GM23338 (cell line): ENCODE measurements around the gene IDH1. TPM values are rescaled to one million over a fixed set of nuclear protein-coding genes. Genes with fewer than 3 reads are reported as not detected.

Experiments used
- ATAC-seq: fragments of 200-7000 bp; cut with Tn5 transposase; 3 replicates; pipeline ENCODE4 v1.9.1; 2020
- DNase-seq: peaks from one replicate; pipeline ENCODE4 v3.0.0-alpha.2; 2015; ENCODE audit warnings: low spot score
- H2AFZ ChIP-seq: fragments of 200-600 bp; sonication (generic); 2 replicates; pipeline ENCODE4 v1.8.0; 2016; ENCODE audit warnings: antibody characterized with exemption, mild to moderate bottlenecking, moderate library complexity
- H3F3A ChIP-seq: fragments of 200-600 bp; sonication (generic); replicated peaks from 2 replicates; pipeline ENCODE4 v1.8.0; 2017; ENCODE audit warnings: antibody characterized with exemption, mixed run types, low read depth
- H3K27ac ChIP-seq: fragments of 200-600 bp; sonication (generic); 2 replicates; pipeline ENCODE4 v1.6.1; 2016; ENCODE audit warnings: low read depth
- H3K27me3 ChIP-seq: fragments of 200-600 bp; sonication (generic); 2 replicates; pipeline ENCODE4 v1.8.0; 2016; ENCODE audit warnings: mild to moderate bottlenecking, mixed run types, moderate library complexity; ENCODE audit not compliant: insufficient read depth
- H3K36me3 ChIP-seq: fragments of 200-600 bp; sonication (generic); 2 replicates; pipeline ENCODE4 v1.8.0; 2016; ENCODE audit warnings: mild to moderate bottlenecking; ENCODE audit not compliant: insufficient read depth
- H3K4me1 ChIP-seq: fragments of 200-600 bp; sonication (generic); 2 replicates; pipeline ENCODE4 v1.8.0; 2016; ENCODE audit warnings: mild to moderate bottlenecking, moderate library complexity; ENCODE audit not compliant: insufficient read depth
- H3K4me2 ChIP-seq: fragments of 200-600 bp; sonication (generic); 2 replicates; pipeline ENCODE4 v1.7.1; 2017; ENCODE audit warnings: mixed run types
- H3K4me3 ChIP-seq: fragments of 200-600 bp; sonication (generic); 2 replicates; pipeline ENCODE4 v1.6.1; 2016; ENCODE audit warnings: mixed run types
- H3K79me2 ChIP-seq: fragments of 200-600 bp; sonication (generic); replicated peaks from 2 replicates; pipeline ENCODE4 v1.8.0; 2017; ENCODE audit warnings: mild to moderate bottlenecking; ENCODE audit not compliant: insufficient read depth
- H3K9me2 ChIP-seq: fragments of 200-600 bp; sonication (generic); 2 replicates; pipeline ENCODE4 v1.8.0; 2017; ENCODE audit not compliant: insufficient read depth
- H4K20me1 ChIP-seq: fragments of 200-600 bp; sonication (generic); replicated peaks from 2 replicates; pipeline ENCODE4 v1.8.0; 2017; ENCODE audit warnings: mild to moderate bottlenecking; ENCODE audit not compliant: insufficient read depth
- H3K27ac Mint-ChIP-seq: 2 replicates; pipeline ENCODE4 v1.8.0; 2020; ENCODE audit warnings: inconsistent platforms, mild to moderate bottlenecking, moderate library complexity, mixed read lengths
- H3K27me3 Mint-ChIP-seq: 3 replicates; pipeline ENCODE4 v1.8.0; 2022; ENCODE audit warnings: low read depth, mild to moderate bottlenecking, moderate library complexity, mixed read lengths, inconsistent platforms; ENCODE audit not compliant: insufficient read depth, poor library complexity
- H3K36me3 Mint-ChIP-seq: 3 replicates; pipeline ENCODE4 v1.8.0; 2021; ENCODE audit warnings: low read depth, mild to moderate bottlenecking, inconsistent platforms, moderate library complexity, mixed read lengths
- H3K4me1 Mint-ChIP-seq: 3 replicates; pipeline ENCODE4 v1.8.0; 2020; ENCODE audit warnings: mild to moderate bottlenecking, inconsistent platforms, mixed read lengths
- H3K4me3 Mint-ChIP-seq: 3 replicates; pipeline ENCODE4 v1.8.0; 2021; ENCODE audit warnings: moderate library complexity, mild to moderate bottlenecking, inconsistent platforms, mixed read lengths
- H3K9me3 Mint-ChIP-seq: 3 replicates; pipeline ENCODE4 v1.8.0; 2020; ENCODE audit warnings: moderate library complexity, mild to moderate bottlenecking, inconsistent platforms, mixed read lengths
- CREB1 ChIP-seq: fragments of 250-450 bp; sonication (Bioruptor Pico); IDR thresholded peaks from 2 replicates; pipeline ENCODE4 v1.5.0; 2020; ENCODE audit warnings: low read depth, mild to moderate bottlenecking, moderate library complexity
- CTCF ChIP-seq, 2 experiments: fragments of 200-600 bp in 1 of 2; sonication (generic) in 1 of 2; conservative IDR thresholded peaks; 2 replicates each; pipeline versions ENCODE4 v1.5.1 to v1.6.1; 2016 to 2017; ENCODE audit warnings: antibody characterized with exemption in 2 of 2, low read depth in 2 of 2, mild to moderate bottlenecking in 2 of 2, moderate library complexity in 1 of 2
- ETS1 ChIP-seq: IDR thresholded peaks from 2 replicates; pipeline ENCODE4 v1.6.1; 2016; ENCODE audit warnings: antibody characterized with exemption
- EZH2 ChIP-seq: fragments of 200-600 bp; sonication (generic); IDR thresholded peaks from one replicate; pipeline ENCODE4 v1.8.0; 2017; ENCODE audit warnings: antibody characterized with exemption, mild to moderate bottlenecking, low read depth; ENCODE audit not compliant: unreplicated experiment
- EZH2phosphoT487 ChIP-seq: fragments of 200-600 bp; sonication (generic); IDR thresholded peaks from one replicate; pipeline ENCODE4 v1.8.1; 2018; ENCODE audit warnings: antibody characterized with exemption; ENCODE audit not compliant: unreplicated experiment
- JUNB ChIP-seq: IDR thresholded peaks from one replicate; pipeline ENCODE4 v1.6.1; 2016; ENCODE audit warnings: antibody characterized with exemption; ENCODE audit not compliant: unreplicated experiment
- NANOG ChIP-seq: IDR thresholded peaks from 2 replicates; pipeline ENCODE4 v1.6.1; 2016; ENCODE audit warnings: antibody characterized with exemption, borderline replicate concordance
- POLR2AphosphoS5 ChIP-seq: IDR thresholded peaks from 2 replicates; pipeline ENCODE4 v1.6.1; 2016; ENCODE audit warnings: antibody characterized with exemption, low read depth
- REST ChIP-seq: IDR thresholded peaks from one replicate; pipeline ENCODE4 v1.6.1; 2018; ENCODE audit warnings: antibody characterized with exemption; ENCODE audit not compliant: unreplicated experiment
- STAT1 ChIP-seq: IDR thresholded peaks from one replicate; pipeline ENCODE4 v1.6.1; 2016; ENCODE audit warnings: antibody characterized with exemption; ENCODE audit not compliant: unreplicated experiment
- ZNF114 ChIP-seq: fragments of 250-450 bp; sonication (Bioruptor Pico); IDR thresholded peaks from 2 replicates; pipeline ENCODE4 v1.5.0; 2020; ENCODE audit warnings: mild to moderate bottlenecking, moderate library complexity
- ZNF331 ChIP-seq: fragments of 250-450 bp; sonication (Bioruptor Pico); IDR thresholded peaks from 2 replicates; pipeline ENCODE4 v1.5.0; 2020; ENCODE audit warnings: low read depth, mild to moderate bottlenecking, moderate library complexity
- polyA plus RNA-seq: library from polyadenylated mRNA; unstranded; fragments of >200 nt; fragmentation: Nextera tagmentation; extraction: Ambion mirVana; gene quantifications from 2 replicates; pipeline ENCODE4 v1.2.1, GENCODE V29; 2016
- total RNA-seq: library from RNA; depleted of rRNA; stranded (reverse); fragments of >200 nt; shearing (Covaris generic); gene quantifications from 2 replicates; pipeline ENCODE4 v1.2.3, GENCODE V29; 2014
- TF ChIP-seq, protein P1 (sequence below): fragments of 250-450 bp; sonication (Bioruptor Pico); IDR thresholded peaks from 2 replicates; pipeline ENCODE4 v1.5.0; 2020; ENCODE audit warnings: mild to moderate bottlenecking, moderate library complexity

Gene IDH1
- total and polyA plus RNA-seq, 2 experiments from 2014 or later, result 315 to 536 TPM

DNA sequence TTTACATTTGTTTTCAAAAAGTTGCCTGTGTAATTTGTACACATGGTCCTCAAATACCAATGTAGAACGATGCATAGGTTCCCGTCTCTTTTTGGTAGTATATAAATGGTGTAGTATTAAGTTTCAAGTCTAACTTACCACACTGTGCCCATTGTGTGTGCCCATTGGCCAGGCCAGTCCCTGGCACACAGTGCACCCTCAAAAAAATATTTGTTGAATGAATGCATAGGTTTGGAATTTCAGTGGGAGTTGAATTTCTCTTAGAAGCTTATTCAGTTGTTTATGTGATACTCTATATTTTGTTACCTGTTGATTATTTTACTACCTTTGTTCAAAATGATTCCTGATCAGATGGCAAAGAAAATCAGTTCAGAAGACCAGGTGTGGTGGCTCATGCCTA lies 30.1 kb downstream of the IDH1 start:
- H3K9me3 Mint-ChIP-seq, result peaks cover 19% of the 10 kb centered on the region
- no peaks in the 10 kb centered on the region for H3K4me1 ChIP-seq
- DNase-seq, result no peak

More for the DNA sequence above, 30.1 kb downstream of the IDH1 start:
- Histone ChIP-seq H3F3A (no peaks in the 10 kb centered on the region), H3K27me3 (no peaks in the 10 kb centered on the region), H3K36me3 (no peaks in the 10 kb centered on the region), H3K9me2 (peaks cover 6% of the 10 kb centered on the region; the same call in 1 of the 2 replicates), H2AFZ (no peak overlapping the region), H3K4me2 (no peak overlapping the region), H4K20me1 (no peaks in the 10 kb centered on the region), H3K4me3 (no peak overlapping the region), H3K79me2 (no peaks in the 10 kb centered on the region), H3K27ac (no peak overlapping the region)
- Mint-ChIP-seq H3K4me1 (no peaks in the 10 kb centered on the region; the same call in 2 of the 3 replicates), H3K27me3 (peaks cover 5% of the 10 kb centered on the region), H3K36me3 (peaks cover 10% of the 10 kb centered on the region), H3K27ac (no peak overlapping the region), H3K4me3 (no peak overlapping the region)
- ATAC-seq, result no peak
- no peak for TF ChIP-seq STAT1
- no peak for TF ChIP-seq CTCF (conservative IDR thresholded peaks at IDR 0.05; ENCODE audit: low read depth in 2 of 2)
- no peak for TF ChIP-seq CREB1
- no peak for TF ChIP-seq EZH2phosphoT487
- no peak for TF ChIP-seq EZH2
- TF ChIP-seq ZNF114 (CRISPR knock-in tag), result no peak
- TF ChIP-seq NANOG, result no peak
- no peak for TF ChIP-seq ZNF331 (CRISPR knock-in tag)
- no peak for TF ChIP-seq ETS1
- no peak for TF ChIP-seq REST
- no peak for TF ChIP-seq JUNB
- no peak for TF ChIP-seq POLR2AphosphoS5
- TF ChIP-seq, protein P1, sequence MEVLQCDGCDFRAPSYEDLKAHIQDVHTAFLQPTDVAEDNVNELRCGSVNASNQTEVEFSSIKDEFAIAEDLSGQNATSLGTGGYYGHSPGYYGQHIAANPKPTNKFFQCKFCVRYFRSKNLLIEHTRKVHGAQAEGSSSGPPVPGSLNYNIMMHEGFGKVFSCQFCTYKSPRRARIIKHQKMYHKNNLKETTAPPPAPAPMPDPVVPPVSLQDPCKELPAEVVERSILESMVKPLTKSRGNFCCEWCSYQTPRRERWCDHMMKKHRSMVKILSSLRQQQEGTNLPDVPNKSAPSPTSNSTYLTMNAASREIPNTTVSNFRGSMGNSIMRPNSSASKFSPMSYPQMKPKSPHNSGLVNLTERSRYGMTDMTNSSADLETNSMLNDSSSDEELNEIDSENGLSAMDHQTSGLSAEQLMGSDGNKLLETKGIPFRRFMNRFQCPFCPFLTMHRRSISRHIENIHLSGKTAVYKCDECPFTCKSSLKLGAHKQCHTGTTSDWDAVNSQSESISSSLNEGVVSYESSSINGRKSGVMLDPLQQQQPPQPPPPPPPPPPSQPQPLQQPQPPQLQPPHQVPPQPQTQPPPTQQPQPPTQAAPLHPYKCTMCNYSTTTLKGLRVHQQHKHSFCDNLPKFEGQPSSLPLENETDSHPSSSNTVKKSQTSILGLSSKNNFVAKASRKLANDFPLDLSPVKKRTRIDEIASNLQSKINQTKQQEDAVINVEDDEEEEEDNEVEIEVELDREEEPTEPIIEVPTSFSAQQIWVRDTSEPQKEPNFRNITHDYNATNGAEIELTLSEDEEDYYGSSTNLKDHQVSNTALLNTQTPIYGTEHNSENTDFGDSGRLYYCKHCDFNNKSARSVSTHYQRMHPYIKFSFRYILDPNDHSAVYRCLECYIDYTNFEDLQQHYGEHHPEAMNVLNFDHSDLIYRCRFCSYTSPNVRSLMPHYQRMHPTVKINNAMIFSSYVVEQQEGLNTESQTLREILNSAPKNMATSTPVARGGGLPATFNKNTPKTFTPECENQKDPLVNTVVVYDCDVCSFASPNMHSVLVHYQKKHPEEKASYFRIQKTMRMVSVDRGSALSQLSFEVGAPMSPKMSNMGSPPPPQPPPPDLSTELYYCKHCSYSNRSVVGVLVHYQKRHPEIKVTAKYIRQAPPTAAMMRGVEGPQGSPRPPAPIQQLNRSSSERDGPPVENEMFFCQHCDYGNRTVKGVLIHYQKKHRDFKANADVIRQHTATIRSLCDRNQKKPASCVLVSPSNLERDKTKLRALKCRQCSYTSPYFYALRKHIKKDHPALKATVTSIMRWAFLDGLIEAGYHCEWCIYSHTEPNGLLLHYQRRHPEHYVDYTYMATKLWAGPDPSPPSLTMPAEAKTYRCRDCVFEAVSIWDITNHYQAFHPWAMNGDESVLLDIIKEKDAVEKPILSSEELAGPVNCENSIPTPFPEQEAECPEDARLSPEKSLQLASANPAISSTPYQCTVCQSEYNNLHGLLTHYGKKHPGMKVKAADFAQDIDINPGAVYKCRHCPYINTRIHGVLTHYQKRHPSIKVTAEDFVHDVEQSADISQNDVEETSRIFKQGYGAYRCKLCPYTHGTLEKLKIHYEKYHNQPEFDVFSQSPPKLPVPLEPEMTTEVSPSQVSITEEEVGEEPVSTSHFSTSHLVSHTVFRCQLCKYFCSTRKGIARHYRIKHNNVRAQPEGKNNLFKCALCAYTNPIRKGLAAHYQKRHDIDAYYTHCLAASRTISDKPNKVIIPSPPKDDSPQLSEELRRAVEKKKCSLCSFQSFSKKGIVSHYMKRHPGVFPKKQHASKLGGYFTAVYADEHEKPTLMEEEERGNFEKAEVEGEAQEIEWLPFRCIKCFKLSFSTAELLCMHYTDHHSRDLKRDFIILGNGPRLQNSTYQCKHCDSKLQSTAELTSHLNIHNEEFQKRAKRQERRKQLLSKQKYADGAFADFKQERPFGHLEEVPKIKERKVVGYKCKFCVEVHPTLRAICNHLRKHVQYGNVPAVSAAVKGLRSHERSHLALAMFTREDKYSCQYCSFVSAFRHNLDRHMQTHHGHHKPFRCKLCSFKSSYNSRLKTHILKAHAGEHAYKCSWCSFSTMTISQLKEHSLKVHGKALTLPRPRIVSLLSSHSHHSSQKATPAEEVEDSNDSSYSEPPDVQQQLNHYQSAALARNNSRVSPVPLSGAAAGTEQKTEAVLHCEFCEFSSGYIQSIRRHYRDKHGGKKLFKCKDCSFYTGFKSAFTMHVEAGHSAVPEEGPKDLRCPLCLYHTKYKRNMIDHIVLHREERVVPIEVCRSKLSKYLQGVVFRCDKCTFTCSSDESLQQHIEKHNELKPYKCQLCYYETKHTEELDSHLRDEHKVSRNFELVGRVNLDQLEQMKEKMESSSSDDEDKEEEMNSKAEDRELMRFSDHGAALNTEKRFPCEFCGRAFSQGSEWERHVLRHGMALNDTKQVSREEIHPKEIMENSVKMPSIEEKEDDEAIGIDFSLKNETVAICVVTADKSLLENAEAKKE, result no peak
